ENCODE data around the gene COL9A1.

DNA sequence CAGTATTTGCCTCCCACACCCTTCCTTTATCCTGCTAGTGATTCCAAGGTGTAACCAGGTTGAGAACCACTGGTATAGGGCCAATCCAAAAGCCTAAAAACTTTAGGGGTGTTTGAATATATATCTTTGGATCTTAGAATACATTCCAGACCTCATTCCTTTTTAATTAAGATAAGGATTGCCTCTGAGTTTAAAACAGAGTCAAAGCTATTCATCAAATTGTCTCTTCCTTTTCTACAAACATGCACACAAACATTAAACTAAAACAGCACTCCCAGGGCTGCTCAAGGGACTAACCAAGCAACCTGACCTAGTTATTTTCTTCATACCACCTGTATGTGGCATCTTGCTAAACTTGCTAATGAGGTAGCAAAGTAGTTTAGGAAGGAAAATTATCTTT, 22.1 kb upstream of the COL9A1 start:
- TF ChIP-seq FOXA1 (IDR thresholded peaks at IDR 0.05) (no peak), SP1 (IDR thresholded peaks at IDR 0.05) (no peak), SUZ12 (IDR thresholded peaks at IDR 0.05) (no peak), TARDBP (IDR thresholded peaks at IDR 0.05) (no peak), NFRKB (IDR thresholded peaks at IDR 0.05) (no peak), FOXM1 (IDR thresholded peaks at IDR 0.05; ENCODE audit: borderline replicate concordance) (no peak), ELF4 (IDR thresholded peaks at IDR 0.05) (no peak), CTBP1 (IDR thresholded peaks at IDR 0.05; ENCODE audit: borderline replicate concordance) (no peak), HDGF (IDR thresholded peaks at IDR 0.05; ENCODE audit: borderline replicate concordance) (no peak), ZNF384 (IDR thresholded peaks at IDR 0.05) (no peak), LEF1 (IDR thresholded peaks at IDR 0.05; ENCODE audit: borderline replicate concordance) (no peak), FOXK2 (IDR thresholded peaks at IDR 0.05) (no peak), BHLHE40 (IDR thresholded peaks at IDR 0.05; ENCODE audit: borderline replicate concordance) (no peak)
- TF ChIP-seq, protein P1, sequence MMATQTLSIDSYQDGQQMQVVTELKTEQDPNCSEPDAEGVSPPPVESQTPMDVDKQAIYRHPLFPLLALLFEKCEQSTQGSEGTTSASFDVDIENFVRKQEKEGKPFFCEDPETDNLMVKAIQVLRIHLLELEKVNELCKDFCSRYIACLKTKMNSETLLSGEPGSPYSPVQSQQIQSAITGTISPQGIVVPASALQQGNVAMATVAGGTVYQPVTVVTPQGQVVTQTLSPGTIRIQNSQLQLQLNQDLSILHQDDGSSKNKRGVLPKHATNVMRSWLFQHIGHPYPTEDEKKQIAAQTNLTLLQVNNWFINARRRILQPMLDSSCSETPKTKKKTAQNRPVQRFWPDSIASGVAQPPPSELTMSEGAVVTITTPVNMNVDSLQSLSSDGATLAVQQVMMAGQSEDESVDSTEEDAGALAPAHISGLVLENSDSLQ (IDR thresholded peaks at IDR 0.05) = no peak

All from HEK293T (cell line).